NOMO-1 (cell line): ENCODE measurements around the gene HOXD11.

Experiments
- DNase-seq, 2 experiments: peaks; one replicate each; lab custom pipeline; 2025; ENCODE audit not compliant: unreplicated experiment in 2 of 2; lab: John Stamatoyannopoulos, UW

Gene HOXD11

DNA sequence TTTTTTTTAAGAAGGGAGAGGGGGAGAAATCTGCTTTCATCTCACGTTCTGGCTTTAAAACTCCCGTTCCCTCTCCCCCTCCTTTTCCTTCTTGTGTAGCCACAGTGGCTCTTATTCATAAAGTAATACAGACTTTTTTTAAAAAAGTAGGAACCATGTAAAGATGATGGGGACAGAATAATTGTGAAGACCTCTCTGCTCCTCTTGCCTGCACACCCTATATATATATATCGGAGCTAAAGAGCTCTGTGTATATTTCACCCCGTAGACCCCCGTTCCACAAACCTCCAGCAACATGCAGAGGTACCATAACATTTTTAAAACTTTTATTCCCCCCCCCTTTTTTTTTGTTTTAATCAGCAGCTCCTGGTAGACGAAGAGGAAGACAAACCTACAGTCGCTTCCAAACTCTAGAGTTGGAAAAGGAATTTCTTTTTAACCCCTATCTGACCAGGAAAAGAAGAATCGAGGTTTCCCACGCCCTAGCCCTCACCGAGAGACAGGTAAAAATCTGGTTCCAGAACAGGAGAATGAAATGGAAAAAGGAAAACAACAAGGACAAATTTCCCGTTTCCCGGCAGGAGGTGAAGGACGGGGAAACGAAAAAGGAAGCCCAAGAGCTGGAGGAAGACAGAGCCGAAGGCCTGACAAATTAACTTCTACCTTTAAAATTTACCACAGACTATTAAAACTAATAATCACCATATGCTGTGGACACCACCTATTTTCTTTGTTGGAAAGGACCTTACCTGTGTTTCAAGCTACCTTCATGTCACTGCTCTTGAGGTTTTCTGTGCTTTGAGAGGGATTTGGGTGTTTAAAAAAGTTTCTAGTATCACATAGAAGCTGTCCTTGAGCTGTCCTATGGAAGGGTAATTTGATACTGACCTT lies 24.1 kb downstream of the HOXD11 start:
- DNase-seq, result no peak

DNA sequence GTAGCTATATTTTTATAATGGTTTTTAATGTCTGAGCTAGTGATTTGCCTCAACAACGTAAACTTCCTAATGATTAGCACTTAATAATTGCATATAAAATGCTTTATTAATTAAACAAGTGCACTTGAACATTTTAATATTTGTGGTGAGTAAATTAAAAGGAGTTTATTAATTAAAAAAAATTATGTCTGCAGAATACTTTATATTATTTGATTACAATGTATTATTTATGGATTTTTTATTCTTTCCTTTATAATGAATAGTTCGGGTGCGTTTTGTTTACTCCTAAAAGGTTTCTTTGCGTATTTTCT lies 24.7 kb downstream of the HOXD11 start:
- no peak for DNase-seq

DNA sequence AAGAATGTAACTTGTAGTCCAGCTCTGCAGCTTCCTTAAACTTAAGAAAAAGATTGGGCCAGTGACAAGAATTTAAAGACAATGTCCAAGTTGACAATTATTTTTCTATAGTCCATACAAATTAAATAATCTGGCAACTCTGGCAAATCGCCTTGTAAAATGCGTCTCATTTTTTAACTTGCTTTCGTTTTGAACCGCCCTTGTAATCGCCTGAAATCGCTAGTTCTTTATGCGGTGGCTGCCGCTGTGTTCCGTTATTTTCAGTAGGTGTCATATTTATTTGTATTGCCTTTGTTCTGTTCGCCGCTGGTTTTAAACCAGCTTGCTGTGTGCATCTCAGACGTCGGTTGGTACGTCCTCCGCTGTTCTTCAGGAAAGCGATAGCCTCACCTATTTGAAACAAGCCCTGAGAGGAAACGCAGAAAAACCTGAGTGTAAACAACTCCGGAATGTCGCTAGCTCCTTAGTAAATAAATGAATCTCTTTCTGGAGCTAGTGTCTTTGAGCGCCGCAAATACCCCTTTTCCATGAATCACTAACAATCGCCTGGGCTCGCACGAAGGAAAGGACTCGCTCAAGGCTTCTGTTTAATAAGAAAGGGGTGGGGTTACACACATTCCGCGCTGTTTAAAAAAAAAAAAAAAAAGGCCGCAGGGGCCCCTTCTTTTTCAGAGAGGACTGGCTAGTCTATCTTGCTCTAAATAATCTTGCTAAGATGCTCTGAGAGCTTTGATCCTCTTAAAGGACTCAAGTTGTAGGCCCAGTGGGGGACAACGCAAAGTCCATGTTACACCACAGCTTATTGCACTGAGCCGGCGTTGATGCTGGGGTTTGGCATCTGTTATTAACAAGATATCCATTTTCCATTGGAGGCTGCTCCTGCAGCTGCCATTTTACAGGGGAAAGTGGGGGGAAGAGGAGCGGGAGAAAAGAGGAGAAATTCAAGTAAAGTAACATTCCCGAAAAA lies 25.4 kb downstream of the HOXD11 start:
- peak in 1 of 2 experiments; percentile 10 for DNase-seq

DNA sequence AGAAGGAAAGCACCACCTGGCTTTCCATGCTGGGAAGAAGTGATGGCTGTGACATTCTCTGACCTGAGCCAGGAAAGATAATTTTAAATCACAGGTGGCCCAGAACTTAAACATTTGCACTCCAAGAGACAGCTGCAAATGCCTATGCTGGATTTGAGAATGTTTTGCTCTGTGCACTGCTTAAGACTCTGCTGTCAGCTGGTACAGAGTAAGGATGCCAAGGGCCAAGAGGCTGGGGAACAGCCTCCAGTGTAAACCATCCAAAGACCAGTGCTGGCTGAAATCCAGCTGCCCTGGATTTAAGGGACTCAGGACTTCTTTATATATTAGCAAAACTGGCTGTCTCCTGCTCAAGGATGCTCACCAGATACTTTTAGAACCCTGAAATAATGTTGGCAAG lies 26.3 kb downstream of the HOXD11 start:
- DNase-seq, result no peak

DNA sequence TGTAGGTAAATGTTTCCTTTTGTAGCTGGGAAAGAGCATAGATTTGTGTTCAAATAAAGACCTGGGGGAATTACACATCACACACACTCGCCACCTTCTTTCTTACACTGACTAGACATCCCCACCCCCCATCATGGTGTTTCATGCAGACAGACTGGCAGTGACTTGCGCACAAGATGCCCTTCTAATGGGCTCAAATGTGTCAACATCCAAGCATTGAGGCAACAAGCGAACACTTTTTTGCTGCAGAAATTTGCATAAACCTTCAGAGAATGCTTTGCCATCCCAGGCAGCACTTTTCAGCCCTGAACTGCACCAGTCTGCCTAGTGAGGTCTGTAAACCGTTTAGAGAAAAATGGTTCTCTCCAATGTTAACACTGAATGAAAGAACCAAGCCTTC lies 27.0 kb downstream of the HOXD11 start:
- no peak for DNase-seq

DNA sequence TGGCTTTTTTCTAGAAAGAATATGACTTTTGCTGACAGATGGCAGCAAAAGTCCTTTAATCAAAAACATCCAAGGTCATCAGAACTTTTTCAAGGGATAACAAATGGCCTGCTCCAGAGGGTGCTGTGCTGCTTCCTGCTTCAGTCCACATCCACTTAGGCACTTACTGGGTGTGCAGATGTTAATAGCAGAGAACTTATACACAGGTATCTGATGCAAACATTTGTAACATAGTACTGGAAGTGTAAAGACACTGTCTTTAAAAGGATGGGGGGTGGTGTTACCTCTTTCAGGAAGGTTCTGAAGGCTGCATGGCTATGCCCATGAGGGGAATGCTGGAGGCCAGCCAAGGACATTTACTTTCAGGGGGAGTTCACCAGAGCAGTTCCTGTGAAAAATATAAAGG lies 28.0 kb downstream of the HOXD11 start:
- DNase-seq, result no peak

DNA sequence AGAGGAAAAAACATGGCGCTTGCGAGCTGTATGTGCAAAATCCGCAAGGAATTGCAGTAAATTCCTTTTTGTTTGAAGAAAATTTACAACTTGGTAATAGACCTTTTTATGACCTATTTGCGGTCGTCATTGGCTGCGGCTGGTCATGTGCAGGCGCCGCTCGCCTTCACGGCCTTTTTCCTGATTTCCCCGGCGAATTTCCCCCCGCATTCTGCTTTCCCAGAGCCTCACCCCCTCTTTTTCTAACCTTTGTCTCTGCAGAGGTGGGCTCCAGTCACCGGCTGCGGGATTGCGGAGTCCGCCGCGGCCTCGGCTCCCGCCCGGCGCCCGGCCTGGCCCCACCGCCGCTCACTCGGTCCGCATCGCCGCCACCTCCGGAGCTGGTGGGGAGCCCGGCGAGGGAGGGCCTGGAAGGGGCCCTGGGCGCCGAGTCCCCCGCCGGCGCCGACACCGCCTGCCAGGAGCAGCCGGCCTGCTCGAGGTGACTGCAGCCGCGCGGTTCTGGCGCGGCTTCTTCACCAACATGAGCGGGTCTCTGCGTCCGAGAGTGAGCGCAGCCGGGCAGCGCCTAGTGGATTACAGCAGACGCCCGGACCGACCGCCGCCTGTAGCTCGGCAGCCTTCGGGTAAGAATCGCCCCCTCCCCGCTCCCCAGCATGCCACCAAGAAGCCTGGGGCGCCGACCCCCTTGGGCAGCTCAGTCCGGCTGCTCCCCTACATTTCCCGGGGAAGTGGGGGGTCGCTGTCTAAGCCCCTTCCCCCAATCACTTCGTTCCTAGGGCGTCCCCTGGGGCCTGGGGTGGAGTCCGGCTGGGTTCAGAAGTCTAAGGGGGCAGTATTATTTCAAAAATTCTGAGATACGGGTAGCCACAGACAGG lies 29.5 kb downstream of the HOXD11 start:
- DNase-seq, result no peak

DNA sequence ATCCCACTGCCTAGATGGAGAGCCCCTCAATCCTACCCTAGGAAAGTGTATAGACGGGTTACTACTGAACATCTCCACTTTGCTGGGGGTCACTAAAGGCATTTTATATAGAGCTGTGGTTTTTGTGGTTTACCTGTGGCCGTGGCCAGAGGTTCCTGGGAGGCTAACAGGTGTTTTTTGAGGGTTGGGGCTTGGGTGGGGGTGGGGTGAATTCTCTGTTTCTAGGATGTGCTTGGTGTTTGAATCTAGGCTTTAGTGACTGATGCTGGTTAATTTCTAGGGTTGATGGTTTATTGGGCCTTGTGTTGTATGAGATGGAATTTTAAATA lies 30.1 kb downstream of the HOXD11 start:
- DNase-seq, result no peak

DNA sequence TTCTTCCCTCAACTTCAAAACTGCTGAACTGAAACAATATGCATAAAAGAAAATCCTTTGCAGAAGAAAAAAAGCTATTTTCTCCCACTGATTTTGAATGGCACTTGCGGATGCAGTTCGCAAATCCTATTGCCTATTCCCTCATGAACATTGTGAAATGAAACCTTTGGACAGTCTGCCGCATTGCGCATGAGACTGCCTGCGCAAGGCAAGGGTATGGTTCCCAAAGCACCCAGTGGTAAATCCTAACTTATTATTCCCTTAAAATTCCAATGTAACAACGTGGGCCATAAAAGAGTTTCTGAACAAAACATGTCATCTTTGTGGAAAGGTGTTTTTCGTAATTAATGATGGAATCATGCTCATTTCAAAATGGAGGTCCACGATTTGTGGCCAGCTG lies 30.8 kb downstream of the HOXD11 start:
- DNase-seq, result no peak

DNA sequence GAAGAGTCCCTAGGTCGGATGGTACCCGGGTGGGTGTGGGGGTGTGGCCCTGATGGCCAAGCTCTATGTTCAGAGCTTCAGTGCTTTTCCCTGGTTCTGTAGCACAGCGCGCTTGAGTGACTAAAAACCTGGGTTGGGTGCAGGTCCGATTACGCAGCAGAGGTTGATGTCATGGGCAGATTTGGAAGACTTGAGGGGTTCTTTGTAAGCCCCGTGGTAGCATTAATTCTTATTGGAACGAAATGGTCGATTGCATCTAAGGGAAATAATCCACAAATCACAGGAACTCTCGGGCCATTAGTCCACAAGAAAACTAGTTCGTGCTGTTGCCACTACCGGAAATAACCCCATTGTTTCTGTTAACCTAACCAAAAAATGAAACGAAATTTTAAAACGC lies 31.4 kb downstream of the HOXD11 start:
- no peak for DNase-seq

DNA sequence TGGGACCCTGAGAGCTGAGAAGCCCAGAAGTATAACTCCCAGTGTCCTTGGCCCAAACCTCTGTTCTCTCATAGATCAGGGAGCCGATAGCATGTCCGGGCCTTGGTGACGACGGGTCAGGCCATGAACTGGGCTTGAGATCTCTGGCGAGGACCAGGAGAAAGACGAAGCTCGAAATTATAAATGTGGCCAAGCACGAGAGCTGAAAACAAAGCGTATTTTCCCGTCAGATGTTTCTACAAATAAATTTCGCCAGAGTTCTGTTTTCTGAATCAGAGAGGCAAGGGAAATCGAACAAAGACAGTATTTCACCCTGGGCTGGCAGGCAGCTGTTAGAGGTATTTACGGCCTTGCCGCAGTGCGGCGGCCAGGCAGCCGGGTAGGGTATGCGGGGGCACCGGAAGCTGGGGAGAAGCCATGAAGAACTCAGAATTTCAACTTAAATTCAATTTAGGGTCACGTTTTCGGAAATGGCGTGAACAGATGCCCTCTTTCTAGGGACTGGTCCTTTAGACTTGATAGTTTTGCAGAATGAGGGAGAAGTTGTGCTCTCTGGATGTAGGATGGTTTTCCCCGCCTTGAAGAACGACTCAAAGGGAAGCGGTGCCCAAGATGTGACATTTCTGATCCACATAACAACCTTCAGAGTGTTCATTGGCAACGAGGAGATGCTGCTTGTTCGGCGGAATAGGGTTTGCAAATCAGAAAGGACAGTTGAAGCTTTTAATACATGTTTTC lies 32.0 kb downstream of the HOXD11 start:
- no peak for DNase-seq

DNA sequence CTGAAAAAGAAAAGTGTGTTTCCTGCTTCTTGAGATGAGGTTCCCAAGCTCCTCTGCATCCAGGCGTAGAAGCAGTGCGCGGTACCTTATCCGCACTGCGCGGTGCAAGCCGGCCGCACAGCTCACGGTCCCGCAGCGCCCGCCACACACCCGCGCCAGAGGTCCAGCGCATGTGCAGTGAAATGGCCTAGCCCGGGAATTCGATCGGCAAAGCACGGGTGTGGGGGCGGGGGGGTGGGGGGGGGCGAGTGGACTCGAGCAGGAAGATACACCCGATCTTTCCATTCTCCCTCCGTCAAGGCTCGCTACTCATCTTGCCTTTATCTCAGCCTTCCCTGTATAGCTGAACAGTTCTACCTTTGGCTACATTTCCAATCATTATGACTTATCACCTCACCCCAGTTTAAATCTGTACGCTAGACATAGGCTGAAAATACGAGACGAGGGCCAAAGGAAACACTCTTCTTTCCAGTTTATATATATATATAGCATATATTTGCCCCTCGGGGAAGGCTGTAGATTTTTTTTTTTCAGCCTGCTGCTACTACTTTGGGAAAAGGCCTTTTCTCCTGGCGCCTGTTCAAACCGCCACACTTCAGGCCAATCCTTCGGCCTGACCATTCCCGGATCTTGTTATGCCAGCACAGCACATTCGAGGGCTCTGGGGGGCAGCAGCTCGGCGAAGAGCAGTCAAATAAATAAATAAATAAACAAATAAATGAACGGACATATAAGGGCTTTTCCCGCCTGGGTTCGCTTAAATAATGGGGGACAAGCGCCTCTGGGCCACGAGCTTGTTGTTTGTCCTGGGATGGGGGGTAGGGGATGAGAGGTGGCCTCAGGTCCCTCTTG lies 32.8 kb downstream of the HOXD11 start:
- no peak for DNase-seq

DNA sequence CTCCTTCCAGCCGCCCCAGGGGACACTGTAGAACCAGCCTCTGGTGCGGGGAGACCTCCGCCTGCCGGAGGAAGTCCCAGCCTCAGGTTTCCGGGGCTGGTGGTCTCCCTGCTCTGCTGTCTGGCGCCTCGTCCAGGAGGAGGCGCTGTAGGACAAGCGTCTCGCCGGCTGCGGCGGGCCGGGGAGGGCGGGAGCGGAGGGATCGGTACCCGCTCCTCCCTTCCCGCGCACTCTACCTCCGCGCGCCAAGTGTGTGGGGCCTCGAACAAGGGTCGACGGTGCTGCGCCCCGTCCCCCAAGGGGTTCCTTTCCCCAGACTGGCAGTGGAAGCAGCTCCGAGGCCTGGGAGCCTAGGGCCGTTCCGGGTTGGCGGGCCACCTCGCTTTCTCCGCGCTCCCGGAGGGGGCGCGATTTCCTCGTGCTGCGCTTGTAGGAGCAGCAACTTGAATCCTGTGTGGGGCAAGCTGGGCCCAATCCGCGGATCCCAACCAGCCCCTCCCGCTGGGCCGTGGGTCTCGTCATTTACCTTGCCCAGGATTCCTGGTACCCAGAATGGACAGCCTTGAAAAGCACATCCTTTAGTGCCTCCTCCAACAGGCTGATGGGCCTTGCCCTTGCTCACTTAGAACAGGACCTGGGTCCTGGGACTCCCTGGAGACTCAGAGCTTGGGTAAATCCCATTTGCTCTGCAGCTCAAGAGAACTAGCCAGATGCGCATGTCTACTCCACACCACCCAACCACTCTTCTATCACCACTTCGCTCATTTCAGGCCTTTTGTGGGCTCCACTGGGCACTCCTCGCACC lies 33.6 kb downstream of the HOXD11 start:
- DNase-seq, result peak; percentile 33 to 69

DNA sequence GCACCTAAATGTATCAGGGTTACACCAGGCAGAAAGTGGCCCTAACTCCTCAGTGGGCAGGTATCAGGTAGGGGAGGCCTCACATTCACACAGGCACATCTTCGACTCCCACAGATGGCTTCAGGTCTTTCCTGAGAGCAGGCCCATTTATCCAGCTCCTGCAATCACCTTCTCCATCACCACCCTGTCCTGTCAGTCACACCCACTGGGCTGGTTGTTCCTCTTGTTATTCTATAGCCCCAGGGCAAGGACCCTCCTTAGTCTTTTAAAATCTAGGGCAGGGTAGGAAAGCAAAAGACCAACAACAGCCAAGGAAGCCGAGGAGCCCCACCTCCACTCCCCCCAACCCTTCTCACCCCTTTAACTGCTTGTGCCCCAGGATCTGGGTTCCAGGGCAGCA lies 35.2 kb downstream of the HOXD11 start:
- DNase-seq, result no peak

DNA sequence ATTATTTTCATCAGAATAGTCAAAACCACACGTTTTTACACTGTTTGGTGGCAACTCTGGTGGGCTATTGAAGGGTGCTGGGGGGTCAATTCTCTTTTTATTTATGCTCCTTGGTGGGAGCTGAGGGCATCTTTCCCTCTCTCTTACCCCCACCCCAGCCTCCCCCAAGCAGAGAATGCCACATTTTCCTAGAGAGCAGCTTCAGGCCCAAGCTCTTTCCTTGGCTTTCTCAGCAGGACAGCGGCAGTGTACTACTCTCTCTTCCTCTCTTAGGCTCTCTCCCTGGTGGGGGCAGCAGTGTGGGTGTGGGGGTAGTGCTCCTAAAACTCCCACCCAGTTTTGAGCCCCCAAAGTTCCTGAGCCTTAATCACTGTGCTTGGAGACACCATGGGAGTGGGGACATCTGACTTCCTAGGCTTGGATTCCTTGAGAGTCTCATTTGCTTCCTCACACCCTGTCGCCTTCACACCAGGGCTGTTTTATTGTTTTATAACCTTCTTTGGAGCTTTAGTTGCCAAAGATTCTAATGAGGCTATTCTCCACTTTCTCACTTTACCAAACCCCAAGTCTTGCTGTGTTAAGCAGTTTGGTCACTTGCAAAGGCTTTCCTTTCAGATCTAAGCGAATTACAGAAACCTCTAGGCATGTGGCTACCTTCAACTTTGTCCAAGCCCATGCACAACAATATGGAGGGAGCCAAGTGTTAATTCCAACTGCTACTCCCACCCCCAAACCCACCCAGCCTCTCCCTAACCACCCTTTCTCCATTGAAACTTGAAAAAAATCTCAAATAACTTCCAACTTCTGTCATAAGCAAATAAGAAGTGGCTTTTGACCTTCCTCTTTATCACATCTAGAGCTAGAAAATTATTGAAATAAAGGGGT lies 38.2 kb downstream of the HOXD11 start:
- DNase-seq, result no peak

DNA sequence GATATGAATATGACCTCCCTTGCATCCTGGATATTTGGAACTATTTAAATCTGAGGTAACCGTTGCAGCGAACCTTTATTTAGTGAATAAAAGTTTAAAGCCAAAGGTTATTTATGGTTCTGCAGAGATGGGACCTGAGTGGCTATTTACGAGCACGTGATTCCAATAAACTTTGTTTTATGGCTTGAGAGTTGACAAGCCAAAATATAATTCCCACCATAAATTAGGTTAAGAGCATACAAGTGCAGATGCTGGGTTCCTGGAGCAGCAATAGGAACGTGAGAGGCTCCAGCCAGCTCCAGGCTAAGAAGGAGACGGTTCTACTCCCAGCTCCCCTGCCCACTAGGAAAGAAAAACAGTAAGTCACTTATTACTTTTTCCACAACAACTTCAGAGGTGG lies 39.0 kb downstream of the HOXD11 start:
- no peak for DNase-seq

DNA sequence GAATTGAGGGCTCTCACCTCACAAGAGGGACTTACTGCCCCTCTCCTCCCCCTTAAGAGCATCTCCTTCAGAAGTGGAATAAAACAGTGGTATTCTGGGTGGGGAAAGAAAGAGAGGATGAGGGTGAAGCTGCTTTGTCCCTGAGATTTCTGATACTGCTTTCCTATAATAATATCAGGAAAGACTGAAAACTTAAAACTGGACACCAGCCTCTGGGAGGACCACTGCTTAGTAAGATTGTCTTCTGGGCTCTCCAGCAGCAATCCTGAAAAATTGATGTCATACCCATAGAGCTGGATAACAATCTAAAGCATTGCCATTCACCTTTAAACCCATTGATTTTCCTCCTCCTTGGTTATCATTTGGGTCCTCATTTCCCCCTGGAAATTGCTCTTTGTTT lies 39.6 kb downstream of the HOXD11 start:
- DNase-seq, result no peak
